ENCODE data around the gene CEND1. TPM values are rescaled to one million over a fixed set of nuclear protein-coding genes. Genes with fewer than 3 reads are reported as not detected.

The CEND1 gene
- total RNA-seq, 1 experiment from 2014 or later = 2.7 TPM

- TF ChIP-seq NR2C2 (CRISPR knock-in tag; IDR thresholded peaks at IDR 0.05) = no peak
- TF ChIP-seq, protein P1, sequence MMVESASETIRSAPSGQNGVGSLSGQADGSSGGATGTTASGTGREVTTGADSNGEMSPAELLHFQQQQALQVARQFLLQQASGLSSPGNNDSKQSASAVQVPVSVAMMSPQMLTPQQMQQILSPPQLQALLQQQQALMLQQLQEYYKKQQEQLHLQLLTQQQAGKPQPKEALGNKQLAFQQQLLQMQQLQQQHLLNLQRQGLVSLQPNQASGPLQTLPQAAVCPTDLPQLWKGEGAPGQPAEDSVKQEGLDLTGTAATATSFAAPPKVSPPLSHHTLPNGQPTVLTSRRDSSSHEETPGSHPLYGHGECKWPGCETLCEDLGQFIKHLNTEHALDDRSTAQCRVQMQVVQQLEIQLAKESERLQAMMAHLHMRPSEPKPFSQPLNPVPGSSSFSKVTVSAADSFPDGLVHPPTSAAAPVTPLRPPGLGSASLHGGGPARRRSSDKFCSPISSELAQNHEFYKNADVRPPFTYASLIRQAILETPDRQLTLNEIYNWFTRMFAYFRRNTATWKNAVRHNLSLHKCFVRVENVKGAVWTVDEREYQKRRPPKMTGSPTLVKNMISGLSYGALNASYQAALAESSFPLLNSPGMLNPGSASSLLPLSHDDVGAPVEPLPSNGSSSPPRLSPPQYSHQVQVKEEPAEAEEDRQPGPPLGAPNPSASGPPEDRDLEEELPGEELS (CRISPR knock-in tag; IDR thresholded peaks at IDR 0.05) = no peak
- TF ChIP-seq ZNF232 (CRISPR knock-in tag; IDR thresholded peaks at IDR 0.05) = no peak
- no peak for TF ChIP-seq NFYB (CRISPR knock-in tag; conservative IDR thresholded peaks at IDR 0.05; ENCODE audit: low read depth)
- no peak for TF ChIP-seq NR3C1 (CRISPR knock-in tag; conservative IDR thresholded peaks at IDR 0.05; ENCODE audit: low read depth)
These were observed 11.3 kb upstream of the CEND1 start (continued) for GRCh38 chr11:801097-801780.

GRCh38 chr11:800473-800872 lies 10.6 kb upstream of the CEND1 start:
- peaks cover 17% of the 10 kb centered on the region for H3K4me1 Mint-ChIP-seq
- no peak for DNase-seq (ENCODE audit: low spot score)
- ChIA-PET POLR2A (no interaction called here), CTCF (no interaction called here)
- H3K36me3 Mint-ChIP-seq = no peaks in the 10 kb centered on the region
- no peak overlapping the region for H3K4me3 Mint-ChIP-seq
- H3K9me3 Mint-ChIP-seq = no peaks in the 10 kb centered on the region
- no peak overlapping the region for H3K27ac Mint-ChIP-seq
- no peak for ATAC-seq
- no peaks in the 10 kb centered on the region for H3K27me3 Mint-ChIP-seq (ENCODE audit: low read depth)
- TF ChIP-seq IRF2 (CRISPR knock-in tag; IDR thresholded peaks at IDR 0.05; ENCODE audit: borderline replicate concordance, low read depth) (no peak), TCF7 (CRISPR knock-in tag; IDR thresholded peaks at IDR 0.05; ENCODE audit: low read depth) (no peak), JAZF1 (CRISPR knock-in tag; IDR thresholded peaks at IDR 0.05) (no peak), AR (CRISPR knock-in tag; IDR thresholded peaks at IDR 0.05) (no peak), ZNF671 (CRISPR knock-in tag; IDR thresholded peaks at IDR 0.05) (no peak), OVOL2 (CRISPR knock-in tag; IDR thresholded peaks at IDR 0.05; ENCODE audit: borderline replicate concordance) (no peak), GRHL2 (CRISPR knock-in tag; IDR thresholded peaks at IDR 0.05; ENCODE audit: insufficient replicate concordance, severe bottlenecking) (no peak), KAT7 (CRISPR knock-in tag; IDR thresholded peaks at IDR 0.05; ENCODE audit: borderline replicate concordance) (no peak), ESRRA (CRISPR knock-in tag; IDR thresholded peaks at IDR 0.05; ENCODE audit: borderline replicate concordance) (no peak), MAX (CRISPR knock-in tag; IDR thresholded peaks at IDR 0.05) (no peak), SMAD3 (CRISPR knock-in tag; IDR thresholded peaks at IDR 0.05; ENCODE audit: borderline replicate concordance) (no peak), ZNF512 (CRISPR knock-in tag; IDR thresholded peaks at IDR 0.05; ENCODE audit: borderline replicate concordance) (no peak), ZNF317 (CRISPR knock-in tag; IDR thresholded peaks at IDR 0.05; ENCODE audit: borderline replicate concordance, low read depth) (no peak), ZBTB21 (CRISPR knock-in tag; IDR thresholded peaks at IDR 0.05; ENCODE audit: borderline replicate concordance) (no peak)
- TF ChIP-seq, protein P2, sequence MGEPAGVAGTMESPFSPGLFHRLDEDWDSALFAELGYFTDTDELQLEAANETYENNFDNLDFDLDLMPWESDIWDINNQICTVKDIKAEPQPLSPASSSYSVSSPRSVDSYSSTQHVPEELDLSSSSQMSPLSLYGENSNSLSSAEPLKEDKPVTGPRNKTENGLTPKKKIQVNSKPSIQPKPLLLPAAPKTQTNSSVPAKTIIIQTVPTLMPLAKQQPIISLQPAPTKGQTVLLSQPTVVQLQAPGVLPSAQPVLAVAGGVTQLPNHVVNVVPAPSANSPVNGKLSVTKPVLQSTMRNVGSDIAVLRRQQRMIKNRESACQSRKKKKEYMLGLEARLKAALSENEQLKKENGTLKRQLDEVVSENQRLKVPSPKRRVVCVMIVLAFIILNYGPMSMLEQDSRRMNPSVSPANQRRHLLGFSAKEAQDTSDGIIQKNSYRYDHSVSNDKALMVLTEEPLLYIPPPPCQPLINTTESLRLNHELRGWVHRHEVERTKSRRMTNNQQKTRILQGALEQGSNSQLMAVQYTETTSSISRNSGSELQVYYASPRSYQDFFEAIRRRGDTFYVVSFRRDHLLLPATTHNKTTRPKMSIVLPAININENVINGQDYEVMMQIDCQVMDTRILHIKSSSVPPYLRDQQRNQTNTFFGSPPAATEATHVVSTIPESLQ (CRISPR knock-in tag; IDR thresholded peaks at IDR 0.05) = no peak
- TF ChIP-seq, protein P3, sequence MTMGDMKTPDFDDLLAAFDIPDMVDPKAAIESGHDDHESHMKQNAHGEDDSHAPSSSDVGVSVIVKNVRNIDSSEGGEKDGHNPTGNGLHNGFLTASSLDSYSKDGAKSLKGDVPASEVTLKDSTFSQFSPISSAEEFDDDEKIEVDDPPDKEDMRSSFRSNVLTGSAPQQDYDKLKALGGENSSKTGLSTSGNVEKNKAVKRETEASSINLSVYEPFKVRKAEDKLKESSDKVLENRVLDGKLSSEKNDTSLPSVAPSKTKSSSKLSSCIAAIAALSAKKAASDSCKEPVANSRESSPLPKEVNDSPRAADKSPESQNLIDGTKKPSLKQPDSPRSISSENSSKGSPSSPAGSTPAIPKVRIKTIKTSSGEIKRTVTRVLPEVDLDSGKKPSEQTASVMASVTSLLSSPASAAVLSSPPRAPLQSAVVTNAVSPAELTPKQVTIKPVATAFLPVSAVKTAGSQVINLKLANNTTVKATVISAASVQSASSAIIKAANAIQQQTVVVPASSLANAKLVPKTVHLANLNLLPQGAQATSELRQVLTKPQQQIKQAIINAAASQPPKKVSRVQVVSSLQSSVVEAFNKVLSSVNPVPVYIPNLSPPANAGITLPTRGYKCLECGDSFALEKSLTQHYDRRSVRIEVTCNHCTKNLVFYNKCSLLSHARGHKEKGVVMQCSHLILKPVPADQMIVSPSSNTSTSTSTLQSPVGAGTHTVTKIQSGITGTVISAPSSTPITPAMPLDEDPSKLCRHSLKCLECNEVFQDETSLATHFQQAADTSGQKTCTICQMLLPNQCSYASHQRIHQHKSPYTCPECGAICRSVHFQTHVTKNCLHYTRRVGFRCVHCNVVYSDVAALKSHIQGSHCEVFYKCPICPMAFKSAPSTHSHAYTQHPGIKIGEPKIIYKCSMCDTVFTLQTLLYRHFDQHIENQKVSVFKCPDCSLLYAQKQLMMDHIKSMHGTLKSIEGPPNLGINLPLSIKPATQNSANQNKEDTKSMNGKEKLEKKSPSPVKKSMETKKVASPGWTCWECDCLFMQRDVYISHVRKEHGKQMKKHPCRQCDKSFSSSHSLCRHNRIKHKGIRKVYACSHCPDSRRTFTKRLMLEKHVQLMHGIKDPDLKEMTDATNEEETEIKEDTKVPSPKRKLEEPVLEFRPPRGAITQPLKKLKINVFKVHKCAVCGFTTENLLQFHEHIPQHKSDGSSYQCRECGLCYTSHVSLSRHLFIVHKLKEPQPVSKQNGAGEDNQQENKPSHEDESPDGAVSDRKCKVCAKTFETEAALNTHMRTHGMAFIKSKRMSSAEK (CRISPR knock-in tag; IDR thresholded peaks at IDR 0.05; ENCODE audit: borderline replicate concordance) = no peak

Data from WTC11 (cell line).